ENCODE data around the gene RAB11FIP4. TPM values are rescaled to one million over a fixed set of nuclear protein-coding genes. Genes with fewer than 3 reads are reported as not detected.

RAB11FIP4 gene
- total and polyA plus RNA-seq, 2 experiments from 2014 or later = 0.22 to 0.40 TPM

DNA sequence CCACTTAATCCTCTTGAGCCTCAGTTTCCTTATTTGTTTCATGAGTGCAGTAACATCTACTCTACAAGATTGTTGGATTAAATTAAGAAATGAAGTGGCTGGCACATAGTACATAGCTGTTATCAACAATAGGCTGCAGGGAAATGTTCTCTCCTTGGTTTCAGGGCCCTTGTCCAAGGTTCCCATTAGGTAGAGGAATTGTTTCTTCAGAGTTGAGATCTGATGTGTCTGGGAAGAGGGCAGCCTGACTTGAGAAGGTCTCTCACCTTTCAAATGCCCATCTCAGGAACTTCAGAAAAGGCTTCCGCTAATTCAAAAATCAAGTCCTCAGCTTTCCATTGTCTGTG, 87.6 kb downstream of the RAB11FIP4 start:
- H3K9me3 ChIP-seq (ENCODE audit: low read depth) = no peaks in the 10 kb centered on the region
- no peak overlapping the region for H2AFZ ChIP-seq
- H3K9me2 ChIP-seq (ENCODE audit: insufficient read depth) = no peaks in the 10 kb centered on the region
- no peak overlapping the region for H3K9ac ChIP-seq
- no peak overlapping the region for H3K4me3 ChIP-seq
- H3K4me1 ChIP-seq (ENCODE audit: insufficient read depth) = no peaks in the 10 kb centered on the region
- no peaks in the 10 kb centered on the region for H3K36me3 ChIP-seq (ENCODE audit: low read depth)
- 100% methylated on average over 1 of the region's 1 CpG for WGBS, 2 experiments (ENCODE audit: low coverage in 1 of 2, low lambda C conversion rate in 2 of 2, missing lambda C conversion rate in 2 of 2)
- H3K4me2 ChIP-seq (ENCODE audit: unreplicated experiment) = no peak overlapping the region
- H3F3A ChIP-seq (ENCODE audit: insufficient read depth) = no peaks in the 10 kb centered on the region
- no peak for TF ChIP-seq EZH2 (IDR thresholded peaks at IDR 0.05; ENCODE audit: insufficient read depth, poor library complexity, severe bottlenecking)
- no peak for TF ChIP-seq EZH2phosphoT487 (IDR thresholded peaks at IDR 0.05; ENCODE audit: insufficient read depth, low read depth)
- in situ Hi-C loops (cut with MboI) = no loop called here
- DNase-seq = no peak
- no peak overlapping the region for H3K27ac ChIP-seq
- no peaks in the 10 kb centered on the region for H4K20me1 ChIP-seq (ENCODE audit: insufficient read depth)
- peaks cover 56% of the 10 kb centered on the region for H3K27me3 ChIP-seq (replicated peaks; ENCODE audit: insufficient read depth)
- no peaks in the 10 kb centered on the region for H3K79me2 ChIP-seq (ENCODE audit: insufficient read depth)

DNA sequence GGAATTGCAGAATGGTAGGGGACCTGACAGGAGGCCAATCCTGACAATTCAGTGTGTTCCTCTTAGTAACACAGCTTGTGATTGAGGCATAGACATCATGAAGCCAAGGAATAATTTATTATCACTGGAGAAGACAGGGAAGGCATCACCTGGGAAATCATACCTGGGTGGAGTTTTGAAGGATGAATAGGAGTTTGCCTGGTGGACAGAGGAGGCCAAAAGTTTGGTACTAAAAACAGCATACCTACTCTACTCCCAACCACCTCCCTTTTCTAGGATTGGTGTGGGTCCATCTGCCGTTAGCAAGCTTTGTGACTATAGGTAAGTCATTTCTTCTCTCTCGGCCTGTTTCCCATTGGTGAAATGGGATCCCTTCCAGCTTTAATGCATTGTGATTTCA, 88.0 kb downstream of the RAB11FIP4 start:
- 74 to 79% methylated on average over 2 of the region's 2 CpGs for WGBS, 2 experiments (ENCODE audit: low coverage in 1 of 2, low lambda C conversion rate in 2 of 2, missing lambda C conversion rate in 2 of 2)

DNA sequence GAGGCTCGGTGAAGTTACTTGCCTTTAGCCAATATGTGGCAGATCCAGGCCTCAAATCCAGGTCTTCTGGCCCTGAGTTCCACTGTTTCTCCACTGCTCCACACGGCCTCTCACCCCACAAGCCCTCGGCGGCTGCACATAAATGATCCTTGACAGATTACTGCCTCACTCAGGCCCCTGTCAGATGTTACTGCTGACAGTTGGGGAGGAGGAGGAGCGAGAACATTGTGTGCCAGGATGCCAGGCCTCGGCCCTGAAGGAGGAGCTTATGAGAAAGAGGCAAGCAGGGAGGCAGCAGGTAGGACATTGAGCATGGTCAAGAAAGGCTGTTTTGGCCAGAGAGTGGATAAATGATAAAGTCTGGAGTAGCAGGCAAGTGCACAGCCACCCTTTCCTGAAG, 88.6 kb downstream of the RAB11FIP4 start:
- peaks cover 57% of the 10 kb centered on the region for H3K27me3 ChIP-seq (replicated peaks; ENCODE audit: insufficient read depth)
- no peaks in the 10 kb centered on the region for H3F3A ChIP-seq (ENCODE audit: insufficient read depth)
- no peak overlapping the region for H3K4me3 ChIP-seq

More for the DNA sequence above, 88.0 kb downstream of the RAB11FIP4 start:
- Histone ChIP-seq H3K4me3 (no peak overlapping the region), H3K36me3 (ENCODE audit: low read depth) (no peaks in the 10 kb centered on the region), H3F3A (ENCODE audit: insufficient read depth) (no peaks in the 10 kb centered on the region), H3K4me2 (ENCODE audit: unreplicated experiment) (no peak overlapping the region), H4K20me1 (ENCODE audit: insufficient read depth) (no peaks in the 10 kb centered on the region), H3K9me2 (ENCODE audit: insufficient read depth) (no peaks in the 10 kb centered on the region), H2AFZ (no peak overlapping the region), H3K27me3 (replicated peaks; ENCODE audit: insufficient read depth) (peaks cover 56% of the 10 kb centered on the region), H3K4me1 (ENCODE audit: insufficient read depth) (no peaks in the 10 kb centered on the region), H3K9me3 (ENCODE audit: low read depth) (no peaks in the 10 kb centered on the region), H3K79me2 (ENCODE audit: insufficient read depth) (no peaks in the 10 kb centered on the region), H3K9ac (no peak overlapping the region), H3K27ac (no peak overlapping the region)
- TF ChIP-seq EZH2 (IDR thresholded peaks at IDR 0.05; ENCODE audit: insufficient read depth, poor library complexity, severe bottlenecking) (no peak), EZH2phosphoT487 (IDR thresholded peaks at IDR 0.05; ENCODE audit: insufficient read depth, low read depth) (no peak)
- in situ Hi-C loops (cut with MboI) = no loop called here
- no peak for DNase-seq

DNA sequence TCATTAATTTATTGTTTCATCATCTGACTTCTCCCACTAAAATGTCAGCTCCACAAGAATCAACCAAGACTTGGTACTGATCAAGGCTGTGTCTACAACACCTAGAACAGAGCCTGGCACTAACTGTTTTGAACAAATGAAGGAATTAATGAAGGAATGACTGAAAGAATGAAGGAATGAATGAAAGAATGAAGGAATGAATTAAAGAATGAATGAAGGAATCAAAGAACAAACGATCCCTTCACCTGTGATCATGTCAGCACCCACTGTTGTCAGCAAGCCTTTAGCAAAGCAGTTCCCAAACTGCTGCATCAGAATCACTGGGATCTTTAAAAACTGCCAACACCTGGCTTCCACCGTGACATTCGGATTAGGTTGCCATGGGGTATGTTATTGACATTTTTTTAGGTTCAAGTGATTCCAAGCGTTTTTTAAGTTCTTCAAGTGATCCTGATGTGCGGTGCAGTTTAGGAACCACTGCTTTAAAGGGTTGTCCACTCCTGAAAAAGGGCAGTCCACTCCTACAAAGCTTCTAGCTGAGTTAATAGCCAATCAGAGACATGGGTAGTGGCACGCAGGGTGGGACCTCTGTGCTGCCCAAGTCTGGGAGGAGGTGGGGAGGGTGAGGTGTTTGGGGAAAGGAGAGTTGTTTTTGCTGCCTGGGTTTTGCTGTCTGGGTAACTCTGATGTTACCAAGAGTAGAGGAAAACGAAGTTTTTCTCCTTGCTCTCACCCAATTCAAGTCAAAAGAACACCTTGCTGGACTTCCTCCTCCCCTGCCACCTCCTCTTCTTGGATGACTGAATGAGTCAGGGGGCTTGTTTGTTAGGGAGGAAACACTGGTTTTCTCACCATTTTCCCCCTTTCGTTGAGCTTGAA, 89.7 kb downstream of the RAB11FIP4 start:
- Histone ChIP-seq H3K36me3 (ENCODE audit: low read depth) (no peaks in the 10 kb centered on the region), H3F3A (ENCODE audit: insufficient read depth) (no peaks in the 10 kb centered on the region), H3K27ac (no peak overlapping the region), H3K79me2 (ENCODE audit: insufficient read depth) (no peaks in the 10 kb centered on the region), H3K4me3 (no peak overlapping the region), H3K27me3 (replicated peaks; ENCODE audit: insufficient read depth) (peaks cover 58% of the 10 kb centered on the region), H4K20me1 (ENCODE audit: insufficient read depth) (no peaks in the 10 kb centered on the region), H3K9me2 (ENCODE audit: insufficient read depth) (no peaks in the 10 kb centered on the region), H3K9me3 (ENCODE audit: low read depth) (no peaks in the 10 kb centered on the region), H3K4me2 (ENCODE audit: unreplicated experiment) (no peak overlapping the region), H3K9ac (no peak overlapping the region), H2AFZ (no peak overlapping the region), H3K4me1 (ENCODE audit: insufficient read depth) (no peaks in the 10 kb centered on the region)
- DNase-seq = no peak
- WGBS, 2 experiments (ENCODE audit: low coverage in 1 of 2, low lambda C conversion rate in 2 of 2, missing lambda C conversion rate in 2 of 2) = 55 to 64% methylated on average over 8 of the region's 8 CpGs
- TF ChIP-seq EZH2phosphoT487 (IDR thresholded peaks at IDR 0.05; ENCODE audit: insufficient read depth, low read depth) = no peak
- in situ Hi-C loops (cut with MboI) = no loop called here

More for the DNA sequence above, 88.6 kb downstream of the RAB11FIP4 start:
- no peaks in the 10 kb centered on the region for H3K4me1 ChIP-seq (ENCODE audit: insufficient read depth)
- TF ChIP-seq EZH2 (IDR thresholded peaks at IDR 0.05; ENCODE audit: insufficient read depth, poor library complexity, severe bottlenecking) (no peak), EZH2phosphoT487 (IDR thresholded peaks at IDR 0.05; ENCODE audit: insufficient read depth, low read depth) (no peak)
- no peak overlapping the region for H3K9ac ChIP-seq
- H3K9me2 ChIP-seq (ENCODE audit: insufficient read depth) = no peaks in the 10 kb centered on the region
- no peaks in the 10 kb centered on the region for H3K36me3 ChIP-seq (ENCODE audit: low read depth)
- H4K20me1 ChIP-seq (ENCODE audit: insufficient read depth) = no peaks in the 10 kb centered on the region
- no peak overlapping the region for H2AFZ ChIP-seq
- no peak for DNase-seq
- H3K9me3 ChIP-seq (ENCODE audit: low read depth) = no peaks in the 10 kb centered on the region
- WGBS, 2 experiments (ENCODE audit: low coverage in 1 of 2, low lambda C conversion rate in 2 of 2, missing lambda C conversion rate in 2 of 2) = 46 to 49% methylated on average over 6 of the region's 6 CpGs
- H3K27ac ChIP-seq = no peak overlapping the region
- H3K4me2 ChIP-seq (ENCODE audit: unreplicated experiment) = no peak overlapping the region
- in situ Hi-C loops (cut with MboI) = no loop called here
- H3K79me2 ChIP-seq (ENCODE audit: insufficient read depth) = no peaks in the 10 kb centered on the region
